Measurements from ENCODE around the gene RPAP2. TPM values are rescaled to one million over a fixed set of nuclear protein-coding genes. Genes with fewer than 3 reads are reported as not detected.
A peak's percentile ranks its signal among the peaks of the same experiment; 100 is the strongest.

The RPAP2 gene
- total RNA-seq, 2 experiments from 2014 or later = 34.5 to 36.3 TPM

GRCh38 chr1:92307980-92308379 lies 9.1 kb downstream of the RPAP2 start:
- Mint-ChIP-seq H3K9me3 (no peaks in the 10 kb centered on the region), H3K4me1 (peaks cover 16% of the 10 kb centered on the region), H3K4me3 (no peak overlapping the region), H3K27me3 (no peaks in the 10 kb centered on the region), H3K27ac (no peak overlapping the region), H3K36me3 (peaks cover 24% of the 10 kb centered on the region)
- DNase-seq = no peak

- no peak overlapping the region for H3K4me3 Mint-ChIP-seq
- peaks cover 38% of the 10 kb centered on the region for H3K36me3 Mint-ChIP-seq
- H3K27ac Mint-ChIP-seq = no peak overlapping the region
- peaks cover 32% of the 10 kb centered on the region for H3K4me1 Mint-ChIP-seq
- H3K9me3 Mint-ChIP-seq = peaks cover 5% of the 10 kb centered on the region
- DNase-seq = no peak
- H3K27me3 Mint-ChIP-seq = no peaks in the 10 kb centered on the region
Observed at GRCh38 chr1:92310185-92310597, 11.3 kb downstream of the RPAP2 start.

DNA sequence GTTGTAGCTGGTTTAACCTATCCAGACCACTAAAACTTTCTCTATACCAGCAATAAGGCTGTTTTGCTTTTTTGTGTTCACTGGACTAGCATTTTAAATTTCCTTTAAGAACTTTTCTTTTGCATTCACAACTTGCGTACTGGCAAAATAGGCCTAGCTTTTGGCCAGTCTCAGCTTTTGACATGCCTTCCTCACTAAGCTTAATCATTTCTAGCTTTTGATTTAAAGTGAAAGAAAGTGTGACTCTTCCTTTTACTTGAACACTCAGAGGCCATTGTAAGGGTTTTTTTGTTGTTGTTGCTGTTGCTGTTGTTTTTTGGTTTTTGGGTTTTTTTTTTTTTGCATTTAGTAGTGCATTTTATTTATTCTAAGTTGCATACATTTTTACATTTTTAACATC lies 15.2 kb downstream of the RPAP2 start:
- no peak for DNase-seq
- Mint-ChIP-seq H3K4me3 (no peak overlapping the region), H3K27ac (peak overlapping the region; percentile 49), H3K9me3 (peaks cover 5% of the 10 kb centered on the region), H3K36me3 (peaks cover 48% of the 10 kb centered on the region), H3K27me3 (no peaks in the 10 kb centered on the region), H3K4me1 (peaks cover 64% of the 10 kb centered on the region)

DNA sequence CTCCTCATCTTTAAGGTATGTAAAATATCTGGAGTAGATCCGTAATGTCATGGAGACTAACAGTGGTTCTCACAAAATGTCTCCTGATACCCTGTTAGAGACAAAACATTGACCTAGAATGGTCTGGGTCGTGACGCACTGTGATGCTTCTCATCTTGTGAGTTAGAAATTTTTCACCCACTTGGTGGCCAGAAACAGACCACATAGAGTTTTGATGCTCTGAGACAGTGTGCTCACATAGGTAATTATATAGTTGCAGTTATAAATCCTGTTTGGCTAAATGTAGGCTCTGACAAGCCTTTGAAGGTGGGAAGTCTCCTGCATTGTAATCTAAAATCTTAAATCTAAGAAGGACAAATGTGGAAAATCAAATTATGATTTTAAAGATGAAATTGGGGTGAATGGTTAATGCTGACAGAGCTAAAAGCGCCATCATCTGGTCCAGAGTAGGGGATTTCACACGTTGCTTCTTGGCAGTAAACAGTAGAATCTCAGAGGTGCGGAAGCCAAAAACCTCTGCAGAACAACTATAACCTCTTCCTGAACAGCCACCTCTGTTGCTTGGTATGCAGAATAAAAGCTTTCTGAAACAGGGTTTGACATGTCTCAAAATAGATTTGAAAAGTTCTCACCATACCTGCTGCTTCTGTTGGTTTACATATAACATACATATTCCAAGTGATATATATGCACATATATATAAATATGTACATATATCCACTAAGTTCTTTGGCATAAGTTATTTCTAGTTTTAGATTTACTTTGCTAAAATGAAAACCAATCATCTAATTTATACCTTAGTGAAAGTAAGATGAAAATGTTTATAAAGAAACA lies 17.1 kb downstream of the RPAP2 start:
- H3K9me3 Mint-ChIP-seq = peaks cover 5% of the 10 kb centered on the region
- no peak overlapping the region for H3K4me3 Mint-ChIP-seq
- peaks cover 61% of the 10 kb centered on the region for H3K4me1 Mint-ChIP-seq
- H3K36me3 Mint-ChIP-seq = peaks cover 62% of the 10 kb centered on the region
- H3K27ac Mint-ChIP-seq = peak overlapping the region; percentile 78
- peak; percentile 45 for DNase-seq
- no peaks in the 10 kb centered on the region for H3K27me3 Mint-ChIP-seq

GRCh38 chr1:92317836-92318493 lies 19.1 kb downstream of the RPAP2 start:
- Mint-ChIP-seq H3K4me3 (peak overlapping the region; percentile 44), H3K9me3 (peaks cover 5% of the 10 kb centered on the region), H3K27ac (peak overlapping the region; percentile 55), H3K4me1 (peaks cover 55% of the 10 kb centered on the region), H3K27me3 (no peaks in the 10 kb centered on the region), H3K36me3 (peaks cover 57% of the 10 kb centered on the region)
- no peak for DNase-seq

DNA sequence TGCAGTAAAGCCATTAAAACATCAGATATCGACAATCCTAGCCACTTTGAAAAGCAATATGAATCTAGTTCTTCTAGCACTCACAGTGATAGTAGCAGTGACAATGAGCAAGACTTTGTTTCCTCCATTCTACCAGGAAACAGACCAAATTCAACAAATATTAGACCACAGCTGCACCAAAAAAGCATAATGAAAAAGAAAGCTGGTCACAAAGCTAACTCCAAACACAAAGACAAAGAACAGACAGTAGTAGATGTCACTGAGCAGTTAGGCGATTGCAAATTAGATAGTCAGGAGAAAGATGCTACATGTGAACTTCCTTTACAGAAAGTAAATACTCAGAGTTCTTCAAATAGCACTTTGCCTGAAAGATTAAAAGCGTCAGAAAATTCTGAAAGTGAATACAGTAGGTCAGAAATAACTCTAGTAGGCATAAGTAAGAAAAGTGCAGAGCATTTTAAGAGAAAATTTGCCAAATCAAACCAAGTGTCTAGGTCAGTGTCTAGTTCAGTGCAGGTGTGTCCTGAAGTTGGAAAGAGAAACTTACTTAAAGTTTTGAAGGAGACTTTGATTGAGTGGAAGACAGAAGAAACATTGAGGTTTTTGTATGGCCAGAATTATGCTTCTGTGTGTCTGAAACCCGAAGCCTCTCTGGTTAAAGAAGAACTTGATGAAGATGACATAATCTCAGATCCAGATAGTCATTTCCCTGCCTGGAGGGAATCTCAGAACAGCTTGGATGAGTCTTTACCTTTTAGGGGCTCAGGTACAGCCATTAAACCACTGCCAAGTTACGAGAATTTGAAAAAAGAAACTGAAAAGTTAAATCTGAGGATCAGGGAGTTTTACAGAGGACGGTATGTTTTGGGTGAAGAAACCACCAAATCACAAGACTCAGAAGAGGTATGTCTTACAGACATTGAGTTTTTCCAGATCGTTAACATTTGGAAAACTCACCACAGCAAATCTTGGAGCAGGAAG lies 24.9 kb downstream of the RPAP2 start:
- Mint-ChIP-seq H3K4me3 (no peak overlapping the region), H3K36me3 (peaks cover 74% of the 10 kb centered on the region), H3K9me3 (peaks cover 20% of the 10 kb centered on the region), H3K27ac (peak overlapping the region; percentile 67), H3K27me3 (no peaks in the 10 kb centered on the region), H3K4me1 (peaks cover 19% of the 10 kb centered on the region)
- DNase-seq = no peak

DNA sequence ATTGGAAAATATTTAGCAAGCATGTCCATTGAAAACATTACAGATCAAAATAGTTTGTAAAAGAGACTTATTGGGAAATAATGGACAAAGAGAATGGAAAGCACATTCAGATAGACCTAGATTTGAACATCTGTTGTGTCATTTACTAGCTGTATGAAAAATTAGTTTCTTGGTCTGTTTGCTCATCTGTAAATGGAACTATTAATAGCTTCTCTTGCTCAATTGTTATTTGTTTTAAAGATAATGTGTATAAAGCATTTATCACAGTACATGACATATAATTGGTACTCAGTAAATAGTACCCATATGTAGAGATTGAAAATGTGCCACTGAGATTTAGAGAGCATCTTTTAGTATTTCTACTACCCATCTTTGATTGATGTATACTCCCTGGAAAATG lies 25.9 kb downstream of the RPAP2 start:
- H3K36me3 Mint-ChIP-seq = peaks cover 77% of the 10 kb centered on the region
- H3K9me3 Mint-ChIP-seq = peaks cover 24% of the 10 kb centered on the region
- no peak for DNase-seq
- H3K27me3 Mint-ChIP-seq = no peaks in the 10 kb centered on the region
- H3K4me1 Mint-ChIP-seq = peaks cover 15% of the 10 kb centered on the region
- no peak overlapping the region for H3K27ac Mint-ChIP-seq
- no peak overlapping the region for H3K4me3 Mint-ChIP-seq

GRCh38 chr1:92326681-92327080 lies 27.8 kb downstream of the RPAP2 start:
- Mint-ChIP-seq H3K4me3 (no peak overlapping the region), H3K27ac (no peak overlapping the region)
- DNase-seq = no peak

GRCh38 chr1:92327794-92328193 lies 28.9 kb downstream of the RPAP2 start:
- Mint-ChIP-seq H3K9me3 (peaks cover 24% of the 10 kb centered on the region), H3K4me1 (peaks cover 26% of the 10 kb centered on the region), H3K27ac (no peak overlapping the region), H3K27me3 (no peaks in the 10 kb centered on the region), H3K36me3 (peaks cover 79% of the 10 kb centered on the region), H3K4me3 (no peak overlapping the region)
- no peak for DNase-seq

More at GRCh38 chr1:92326681-92327080, 27.8 kb downstream of the RPAP2 start:
- Mint-ChIP-seq H3K9me3 (peaks cover 24% of the 10 kb centered on the region), H3K27me3 (no peaks in the 10 kb centered on the region), H3K4me1 (peaks cover 23% of the 10 kb centered on the region), H3K36me3 (peaks cover 81% of the 10 kb centered on the region)

DNA sequence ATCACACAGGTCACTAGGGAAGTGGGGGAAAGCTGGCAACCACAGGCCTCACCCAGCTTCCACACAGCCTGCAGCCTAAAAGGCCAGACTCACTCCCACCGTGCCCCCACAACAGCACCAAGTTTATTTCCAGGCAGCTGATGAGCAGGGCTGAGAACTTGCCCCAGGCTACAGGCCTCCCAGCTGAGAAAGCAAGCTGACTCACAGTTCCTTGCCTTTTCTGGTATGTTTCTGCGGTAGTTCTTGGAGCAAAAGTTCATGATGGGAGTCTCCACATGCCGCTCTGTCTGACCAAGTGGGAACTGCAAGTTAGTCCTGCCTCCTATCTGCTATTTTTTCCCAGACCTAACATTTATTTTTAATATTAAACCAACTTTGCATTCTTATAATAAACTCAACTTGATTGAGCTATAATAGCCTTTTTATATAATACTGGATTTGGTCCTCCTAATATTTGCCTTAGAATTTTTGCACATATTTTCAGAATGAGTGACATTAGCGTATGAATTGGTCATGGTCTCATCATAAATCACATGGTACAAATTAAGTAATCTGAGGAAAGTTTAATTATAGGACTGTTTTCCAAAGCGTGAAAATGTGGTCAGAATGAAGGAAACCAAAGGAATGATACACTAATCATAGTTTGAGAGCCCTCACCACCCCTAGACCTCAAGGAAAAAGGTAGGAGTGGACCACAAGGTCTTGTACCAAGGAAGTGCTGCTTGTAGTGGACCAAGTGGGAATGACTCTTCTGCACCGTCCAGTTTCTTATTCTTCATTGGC lies 30.7 kb downstream of the RPAP2 start:
- DNase-seq = no peak
- peaks cover 73% of the 10 kb centered on the region for H3K36me3 Mint-ChIP-seq
- H3K4me3 Mint-ChIP-seq = no peak overlapping the region

DNA sequence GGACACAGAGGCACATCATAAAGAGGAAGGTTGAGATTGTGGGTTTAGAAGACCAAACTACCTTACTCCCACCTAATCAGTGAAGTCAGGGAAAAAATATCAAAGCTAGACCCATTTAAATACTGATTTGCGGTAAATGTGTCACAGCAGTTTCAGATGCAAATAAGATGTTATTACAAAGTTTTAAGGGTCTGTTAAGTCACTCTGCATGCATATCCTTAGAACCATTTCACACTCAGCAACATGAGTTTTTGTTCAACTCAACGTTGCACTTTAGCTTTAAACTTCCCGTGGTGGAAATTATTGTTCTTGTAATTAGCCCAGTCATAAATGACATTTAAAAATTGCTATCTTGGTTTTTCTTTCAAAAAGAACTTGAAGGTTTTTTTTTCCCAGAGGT lies 34.8 kb downstream of the RPAP2 start:
- H3K27ac Mint-ChIP-seq = peak overlapping the region; percentile 88

More for the DNA sequence above, 30.7 kb downstream of the RPAP2 start:
- Mint-ChIP-seq H3K27ac (no peak overlapping the region), H3K27me3 (no peaks in the 10 kb centered on the region), H3K4me1 (peaks cover 28% of the 10 kb centered on the region), H3K9me3 (peaks cover 24% of the 10 kb centered on the region)

GRCh38 chr1:92340154-92340553 lies 41.3 kb downstream of the RPAP2 start:
- H3K4me3 Mint-ChIP-seq = no peak overlapping the region
- DNase-seq = no peak
- no peaks in the 10 kb centered on the region for H3K27me3 Mint-ChIP-seq
- H3K9me3 Mint-ChIP-seq = no peaks in the 10 kb centered on the region
- H3K27ac Mint-ChIP-seq = no peak overlapping the region
- peaks cover 28% of the 10 kb centered on the region for H3K36me3 Mint-ChIP-seq
- H3K4me1 Mint-ChIP-seq = no peaks in the 10 kb centered on the region

More for the DNA sequence above, 34.8 kb downstream of the RPAP2 start:
- H3K4me3 Mint-ChIP-seq = peak overlapping the region; percentile 22
- DNase-seq = no peak
- H3K27me3 Mint-ChIP-seq = no peaks in the 10 kb centered on the region
- H3K36me3 Mint-ChIP-seq = peaks cover 41% of the 10 kb centered on the region
- peaks cover 27% of the 10 kb centered on the region for H3K4me1 Mint-ChIP-seq
- peaks cover 5% of the 10 kb centered on the region for H3K9me3 Mint-ChIP-seq

DNA sequence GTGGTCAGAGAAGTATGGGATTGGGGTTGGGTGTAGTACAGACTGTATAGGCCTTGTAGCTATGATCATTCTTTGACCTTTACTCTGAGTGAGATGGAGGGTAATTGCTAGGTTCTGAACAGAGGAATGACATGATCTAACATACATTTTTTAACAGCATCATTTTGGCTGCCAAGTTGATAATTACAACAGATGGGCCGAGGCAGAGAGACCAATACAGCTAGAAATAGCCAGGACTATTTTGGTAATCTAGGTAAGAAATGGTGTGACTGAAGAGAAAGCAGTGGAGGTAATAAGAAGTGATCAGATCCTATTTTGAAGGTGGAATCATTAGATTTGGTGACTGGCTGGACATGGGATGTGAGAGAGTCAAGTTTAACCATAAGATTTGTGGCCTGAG lies 43.5 kb downstream of the RPAP2 start:
- DNase-seq = no peak
- H3K4me3 Mint-ChIP-seq = no peak overlapping the region
- no peaks in the 10 kb centered on the region for H3K9me3 Mint-ChIP-seq
- H3K4me1 Mint-ChIP-seq = peaks cover 4% of the 10 kb centered on the region
- no peak overlapping the region for H3K27ac Mint-ChIP-seq
- H3K36me3 Mint-ChIP-seq = peaks cover 32% of the 10 kb centered on the region
- no peaks in the 10 kb centered on the region for H3K27me3 Mint-ChIP-seq

GRCh38 chr1:92343061-92343460 lies 44.2 kb downstream of the RPAP2 start:
- no peak for DNase-seq
- H3K27me3 Mint-ChIP-seq = no peaks in the 10 kb centered on the region
- H3K4me3 Mint-ChIP-seq = no peak overlapping the region
- no peaks in the 10 kb centered on the region for H3K9me3 Mint-ChIP-seq
- peaks cover 37% of the 10 kb centered on the region for H3K36me3 Mint-ChIP-seq
- peaks cover 5% of the 10 kb centered on the region for H3K4me1 Mint-ChIP-seq
- no peak overlapping the region for H3K27ac Mint-ChIP-seq
